H1 (cell line): ENCODE results near the gene UGT3A1. TPM values are rescaled to one million over a fixed set of nuclear protein-coding genes. Genes with fewer than 3 reads are reported as not detected.

Source experiments
- CTCF ChIA-PET: fragments of 300-600 bp; sonication (Branson Sonifier 250); formaldehyde crosslinking; loops from one replicate; lab custom pipeline; 2021; ENCODE audit not compliant: partially characterized antibody; lab: Charles Lee
- POLR2A ChIA-PET: fragments of 300-600 bp; sonication (Branson Sonifier 250); formaldehyde crosslinking; loops from one replicate; lab custom pipeline; 2021; ENCODE audit warnings: inconsistent platforms; ENCODE audit not compliant: partially characterized antibody; lab: Charles Lee
- DNase-seq, 2 experiments: peaks; one replicate each; pipeline versions ENCODE4 v3.0.0 to v3.0.0-alpha.2; 2010 to 2022; ENCODE audit warnings: low spot score in 2 of 2, low read depth in 1 of 2, mixed read lengths in 1 of 2
- FAIRE-seq: peaks from 2 replicates; lab custom pipeline; 2011; peaks lifted over from hg19 to GRCh38; lab: Jason Lieb, UNC
- H2AFZ ChIP-seq: 2 replicates; pipeline ENCODE4 v1.8.1; 2012; ENCODE audit warnings: low read length, inconsistent platforms
- H2AK5ac ChIP-seq: 2 replicates; pipeline ENCODE4 v1.6.1; 2013; ENCODE audit warnings: low read depth, low read length
- H2BK120ac ChIP-seq: replicated peaks from 2 replicates; pipeline ENCODE3; 2013; ENCODE audit warnings: low read depth, low read length, inconsistent platforms
- H2BK12ac ChIP-seq: 2 replicates; pipeline ENCODE4 v1.6.1; 2013; ENCODE audit warnings: low read depth, low read length
- H2BK15ac ChIP-seq: 2 replicates; pipeline ENCODE4 v1.6.1; 2013; ENCODE audit warnings: low read length
- H2BK20ac ChIP-seq: 2 replicates; pipeline ENCODE4 v1.6.1; 2013; ENCODE audit warnings: low read length
- H2BK5ac ChIP-seq: 2 replicates; pipeline ENCODE4 v1.6.1; 2013; ENCODE audit warnings: low read depth, low read length
- H3K14ac ChIP-seq: 2 replicates; pipeline ENCODE4 v1.6.1; 2013; ENCODE audit warnings: inconsistent platforms; ENCODE audit not compliant: insufficient read length
- H3K18ac ChIP-seq: 2 replicates; pipeline ENCODE4 v1.6.1; 2013; ENCODE audit warnings: low read length; ENCODE audit errors: extremely low read depth
- H3K23ac ChIP-seq: 2 replicates; pipeline ENCODE4 v1.6.1; 2013; ENCODE audit warnings: inconsistent platforms; ENCODE audit not compliant: insufficient read length
- H3K23me2 ChIP-seq: 2 replicates; pipeline ENCODE4 v1.6.1; 2013; ENCODE audit warnings: low read depth, low read length
- H3K27ac ChIP-seq: 2 replicates; pipeline ENCODE4 v1.6.1; 2011; ENCODE audit warnings: low read depth, low read length, inconsistent platforms
- H3K27me3 ChIP-seq, 4 experiments: replicated peaks in 1 of 4; 1 replicate in 1 of 4; 2 replicates in 3 of 4; pipeline versions ENCODE4 v1.6.1 to v1.8.1; 2011 to 2013; ENCODE audit warnings: low read length in 3 of 4, mild to moderate bottlenecking in 3 of 4, inconsistent platforms in 2 of 4, mixed read lengths in 2 of 4, moderate library complexity in 1 of 4; ENCODE audit not compliant: control insufficient read depth in 3 of 4, insufficient read depth in 3 of 4; ENCODE audit errors: extremely low read depth in 1 of 4
- H3K36me3 ChIP-seq, 4 experiments: 2 replicates each; pipeline versions ENCODE4 v1.6.1 to v1.8.1; 2011 to 2013; ENCODE audit warnings: mild to moderate bottlenecking in 4 of 4, low read length in 3 of 4, moderate library complexity in 2 of 4, control low read depth in 1 of 4, inconsistent platforms in 1 of 4; ENCODE audit not compliant: insufficient read depth in 4 of 4, control insufficient read depth in 2 of 4
- H3K4ac ChIP-seq: replicated peaks from 2 replicates; pipeline ENCODE3; 2013; ENCODE audit warnings: low read length, low read depth, mixed read lengths, inconsistent platforms; ENCODE audit not compliant: insufficient read length
- H3K4me1 ChIP-seq, 4 experiments: replicated peaks in 1 of 4; 1 replicate in 1 of 4; 2 replicates in 3 of 4; pipeline versions ENCODE4 v1.6.1 to v1.8.1; 2011 to 2013; ENCODE audit warnings: low read length in 3 of 4, inconsistent platforms in 2 of 4, mixed read lengths in 1 of 4; ENCODE audit not compliant: insufficient read depth in 4 of 4, control insufficient read depth in 3 of 4
- H3K4me2 ChIP-seq, 2 experiments: 2 replicates each; pipeline versions ENCODE4 v1.6.1 to v1.8.1; 2011 to 2013; ENCODE audit warnings: low read depth in 2 of 2, low read length in 2 of 2, control low read depth in 1 of 2, inconsistent platforms in 1 of 2, mild to moderate bottlenecking in 1 of 2; ENCODE audit not compliant: insufficient read depth in 1 of 2
- H3K4me3 ChIP-seq, 4 experiments: fragments of 200-600, 300-600 bp in 1 of 4; sonication (generic), shearing (Covaris generic), sonication (Bioruptor Twin) in 1 of 4; 2 replicates each; pipeline versions ENCODE4 v1.5.1 to v1.8.1; 2011 to 2016; ENCODE audit warnings: low read length in 4 of 4, low read depth in 3 of 4, control low read depth in 2 of 4, inconsistent platforms in 2 of 4, mild to moderate bottlenecking in 2 of 4, mixed read lengths in 1 of 4, moderate library complexity in 1 of 4; ENCODE audit not compliant: insufficient read depth in 2 of 4; ENCODE audit errors: extremely low read depth in 1 of 4
- H3K56ac ChIP-seq: replicated peaks from 2 replicates; pipeline ENCODE3; 2013; ENCODE audit warnings: low read depth, mild to moderate bottlenecking, mixed read lengths, low read length, inconsistent platforms; ENCODE audit not compliant: insufficient read length
- H3K79me1 ChIP-seq: 2 replicates; pipeline ENCODE4 v1.6.1; 2013; ENCODE audit warnings: low read depth, low read length, control low read depth
- H3K79me2 ChIP-seq, 2 experiments: 2 replicates each; pipeline versions ENCODE4 v1.6.1 to v1.8.1; 2012 to 2013; ENCODE audit warnings: low read length in 2 of 2, mild to moderate bottlenecking in 2 of 2, inconsistent platforms in 1 of 2; ENCODE audit not compliant: insufficient read depth in 2 of 2, control insufficient read depth in 1 of 2
- H3K9ac ChIP-seq, 4 experiments: replicated peaks in 1 of 4; 1 replicate in 1 of 4; 2 replicates in 3 of 4; pipeline versions ENCODE4 v1.6.1 to v1.8.1; 2011 to 2013; ENCODE audit warnings: low read depth in 3 of 4, low read length in 3 of 4, control low read depth in 2 of 4, mild to moderate bottlenecking in 2 of 4, moderate library complexity in 2 of 4, inconsistent platforms in 1 of 4; ENCODE audit errors: extremely low read depth in 1 of 4
- H3K9me3 ChIP-seq, 2 experiments: 2 replicates each; pipeline versions ENCODE4 v1.6.1 to v1.8.1; 2012 to 2013; ENCODE audit warnings: mild to moderate bottlenecking in 2 of 2, moderate library complexity in 2 of 2, control low read depth in 1 of 2, inconsistent platforms in 1 of 2, low read depth in 1 of 2, low read length in 1 of 2, mixed read lengths in 1 of 2; ENCODE audit not compliant: insufficient read depth in 2 of 2
- H4K20me1 ChIP-seq, 2 experiments: replicated peaks in 1 of 2; 2 replicates each; pipeline versions ENCODE3 to v1.8.1; 2011 to 2013; ENCODE audit warnings: inconsistent platforms in 2 of 2, low read length in 2 of 2, mild to moderate bottlenecking in 1 of 2; ENCODE audit not compliant: insufficient read depth in 2 of 2, control insufficient read depth in 1 of 2
- H4K5ac ChIP-seq: 2 replicates; pipeline ENCODE4 v1.6.1; 2013; ENCODE audit warnings: low read length, low read depth, mixed read lengths, inconsistent platforms; ENCODE audit not compliant: insufficient read length
- H4K8ac ChIP-seq: 2 replicates; pipeline ENCODE4 v1.8.0; 2013; ENCODE audit warnings: mild to moderate bottlenecking, moderate library complexity, low read length, inconsistent platforms; ENCODE audit not compliant: insufficient read depth; ENCODE audit errors: extremely low read depth
- H4K91ac ChIP-seq: replicated peaks from 2 replicates; pipeline ENCODE3; 2013; ENCODE audit warnings: low read length, mixed read lengths, inconsistent platforms; ENCODE audit not compliant: insufficient read length
- KDM4A ChIP-seq: IDR thresholded peaks from one replicate; pipeline ENCODE4 v1.7.1; 2012; ENCODE audit warnings: low read depth, mild to moderate bottlenecking, moderate library complexity, low read length, inconsistent platforms; ENCODE audit not compliant: severe bottlenecking
- TBP ChIP-seq: IDR thresholded peaks from 2 replicates; pipeline ENCODE4 v1.6.1; 2011; ENCODE audit warnings: low read depth, low read length, improper control_type of control experiment
- WGBS, 2 experiments: shearing (Covaris generic) in 1 of 2; methylation state at CpG; one replicate each; pipeline versions ENCODE4 v1.1.6 to v1.1.7; 2013 to 2015; ENCODE audit warnings: low lambda C conversion rate in 2 of 2, mixed read lengths in 2 of 2, inconsistent platforms in 1 of 2, low coverage in 1 of 2, missing lambda C conversion rate in 1 of 2; ENCODE audit not compliant: insufficient replicate concordance in 2 of 2, insufficient coverage in 1 of 2, insufficient read length in 1 of 2; ENCODE audit errors: extremely low coverage in 1 of 2, missing lambda C conversion rate in 1 of 2; 5-methylcytosine and 5-hydroxymethylcytosine counted together
- polyA plus RNA-seq, 7 experiments: library from polyadenylated mRNA; depleted of rRNA in 3 of 7; stranded (reverse) in 5 of 7; unstranded in 2 of 7; fragments of >200 nt in 5 of 7; fragments of 200-250 nt in 2 of 7; gene quantifications; 1 replicate in 5 of 7; 2 replicates in 1 of 7; 4 replicates in 1 of 7; pipeline versions ENCODE4 v1.2.1 to v1.2.3, GENCODE V29; 2011 to 2013; ENCODE audit warnings: missing spikeins in 2 of 7, mixed read lengths in 2 of 7
- total RNA-seq: library from RNA; stranded (reverse); fragmentation: NEBNext Ultra II Directional; extraction: Animal tissue kit (Norgen Biotek cat#: 25700); gene quantifications from 2 replicates; pipeline ENCODE4 v1.2.1, GENCODE V29; 2021

The UGT3A1 gene
- total and polyA plus RNA-seq, 2 of the 8 experiments (the other 6 are each of a cell fraction or from before 2014, with no cell fraction given), result 2.4 to 3.4 TPM

- Histone ChIP-seq H3K23ac (no peak overlapping the region), H4K20me1 (peaks cover 0 to 1% of the 10 kb centered on the region in 2 experiments), H2BK15ac (no peak overlapping the region), H3K14ac (no peak overlapping the region), H4K5ac (no peak overlapping the region), H4K8ac (no peak overlapping the region), H3K79me1 (no peaks in the 10 kb centered on the region), H3K18ac (no peak overlapping the region), H3K9ac (peak overlapping the region in 2 of 4 experiments; percentile 16 to 20; a peak in 1 of 7 replicates), H3K4ac (no peak overlapping the region), H3K23me2 (peaks cover 7% of the 10 kb centered on the region; the same call in 1 of the 2 replicates), H4K91ac (no peak overlapping the region), H3K4me3 (peak overlapping the region; percentile 40 to 72 (median 66)), H3K79me2 (no peaks in the 10 kb centered on the region), H2BK20ac (no peak overlapping the region), H2AFZ (peak overlapping the region; percentile 98), H3K4me1 (peaks cover 0 to 1% (median 0%) of the 10 kb centered on the region in 4 experiments; a peak in 2 of 7 replicates), H2BK12ac (no peak overlapping the region; the same call in 1 of the 2 replicates), H2AK5ac (no peak overlapping the region), H2BK120ac (no peak overlapping the region), H3K56ac (no peak overlapping the region), H3K4me2 (peak overlapping the region; percentile 76 to 95), H3K9me3 (no peaks in the 10 kb centered on the region), H2BK5ac (no peak overlapping the region), H3K27ac (no peak overlapping the region), H3K27me3 (peaks cover 0 to 11% (median 6%) of the 10 kb centered on the region in 4 experiments; a peak in 5 of 7 replicates), H3K36me3 (no peaks in the 10 kb centered on the region)
- POLR2A ChIA-PET, result interaction anchor here (1.5 kb wide), 1 partner anchor 9 kb away, joined by 3 read pairs; no protein-coding TSS in a partner anchor
- WGBS, 2 experiments, result 27% methylated on average over 12 of the region's 12 CpGs; no CpG with 5 or more reads in 1 of the 2 experiments
- CTCF ChIA-PET, result interaction anchor here (0.6 to 1.5 kb wide), 4 partner anchors 20 to 66 kb away, joined by 3 to 5 read pairs (median 4); no protein-coding TSS in a partner anchor
- DNase-seq (peak in 1 of 2 experiments; percentile 1), FAIRE-seq (no peak)
- TF ChIP-seq TBP, result no peak
- peak; percentile 87 for TF ChIP-seq KDM4A
Measured at GRCh38 chr5:35990520-35990919, 670 bp downstream of the UGT3A1 start.
